ENCODE measurements around the gene GPR42. TPM values are rescaled to one million over a fixed set of nuclear protein-coding genes. Genes with fewer than 3 reads are reported as not detected.
A peak's percentile ranks its signal among the peaks of the same experiment; 100 is the strongest.

GPR42 gene
- total and polyA plus RNA-seq, 10 of the 15 experiments (the other 5 are each of a cell fraction or from before 2014, with no cell fraction given), result 0.13 TPM; not detected in 9

GRCh38 chr19:35352448-35353304 lies 18.2 kb upstream of the GPR42 start (continued):
- TF ChIP-seq, protein P1, sequence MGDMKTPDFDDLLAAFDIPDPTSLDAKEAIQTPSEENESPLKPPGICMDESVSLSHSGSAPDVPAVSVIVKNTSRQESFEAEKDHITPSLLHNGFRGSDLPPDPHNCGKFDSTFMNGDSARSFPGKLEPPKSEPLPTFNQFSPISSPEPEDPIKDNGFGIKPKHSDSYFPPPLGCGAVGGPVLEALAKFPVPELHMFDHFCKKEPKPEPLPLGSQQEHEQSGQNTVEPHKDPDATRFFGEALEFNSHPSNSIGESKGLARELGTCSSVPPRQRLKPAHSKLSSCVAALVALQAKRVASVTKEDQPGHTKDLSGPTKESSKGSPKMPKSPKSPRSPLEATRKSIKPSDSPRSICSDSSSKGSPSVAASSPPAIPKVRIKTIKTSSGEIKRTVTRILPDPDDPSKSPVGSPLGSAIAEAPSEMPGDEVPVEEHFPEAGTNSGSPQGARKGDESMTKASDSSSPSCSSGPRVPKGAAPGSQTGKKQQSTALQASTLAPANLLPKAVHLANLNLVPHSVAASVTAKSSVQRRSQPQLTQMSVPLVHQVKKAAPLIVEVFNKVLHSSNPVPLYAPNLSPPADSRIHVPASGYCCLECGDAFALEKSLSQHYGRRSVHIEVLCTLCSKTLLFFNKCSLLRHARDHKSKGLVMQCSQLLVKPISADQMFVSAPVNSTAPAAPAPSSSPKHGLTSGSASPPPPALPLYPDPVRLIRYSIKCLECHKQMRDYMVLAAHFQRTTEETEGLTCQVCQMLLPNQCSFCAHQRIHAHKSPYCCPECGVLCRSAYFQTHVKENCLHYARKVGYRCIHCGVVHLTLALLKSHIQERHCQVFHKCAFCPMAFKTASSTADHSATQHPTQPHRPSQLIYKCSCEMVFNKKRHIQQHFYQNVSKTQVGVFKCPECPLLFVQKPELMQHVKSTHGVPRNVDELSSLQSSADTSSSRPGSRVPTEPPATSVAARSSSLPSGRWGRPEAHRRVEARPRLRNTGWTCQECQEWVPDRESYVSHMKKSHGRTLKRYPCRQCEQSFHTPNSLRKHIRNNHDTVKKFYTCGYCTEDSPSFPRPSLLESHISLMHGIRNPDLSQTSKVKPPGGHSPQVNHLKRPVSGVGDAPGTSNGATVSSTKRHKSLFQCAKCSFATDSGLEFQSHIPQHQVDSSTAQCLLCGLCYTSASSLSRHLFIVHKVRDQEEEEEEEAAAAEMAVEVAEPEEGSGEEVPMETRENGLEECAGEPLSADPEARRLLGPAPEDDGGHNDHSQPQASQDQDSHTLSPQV (IDR thresholded peaks at IDR 0.05), result peak; percentile 33; the same call in 1 of the 2 replicates
- no peak for TF ChIP-seq GABPA (IDR thresholded peaks at IDR 0.05; ENCODE audit: low read depth)
- TF ChIP-seq SIX5 (IDR thresholded peaks at IDR 0.05; ENCODE audit: low read depth, low read length, severe bottlenecking), result no peak
- no peak for TF ChIP-seq EGR1 (IDR thresholded peaks at IDR 0.05; ENCODE audit: borderline replicate concordance in 1 of 2, low read depth in 2 of 2, low read length in 2 of 2)
- no peak for TF ChIP-seq CHD2 (IDR thresholded peaks at IDR 0.05; ENCODE audit: borderline replicate concordance, low read depth, low read length)
- TF ChIP-seq BRCA1 (IDR thresholded peaks at IDR 0.05; ENCODE audit: low read depth, low read length), result no peak
- TF ChIP-seq MXI1 (IDR thresholded peaks at IDR 0.05; ENCODE audit: low read depth, low read length), result no peak
- TF ChIP-seq RAD51 (IDR thresholded peaks at IDR 0.05), result no peak
- no peak for TF ChIP-seq KLF5 (IDR thresholded peaks at IDR 0.05; ENCODE audit: partially characterized antibody)
- TF ChIP-seq, protein P2, sequence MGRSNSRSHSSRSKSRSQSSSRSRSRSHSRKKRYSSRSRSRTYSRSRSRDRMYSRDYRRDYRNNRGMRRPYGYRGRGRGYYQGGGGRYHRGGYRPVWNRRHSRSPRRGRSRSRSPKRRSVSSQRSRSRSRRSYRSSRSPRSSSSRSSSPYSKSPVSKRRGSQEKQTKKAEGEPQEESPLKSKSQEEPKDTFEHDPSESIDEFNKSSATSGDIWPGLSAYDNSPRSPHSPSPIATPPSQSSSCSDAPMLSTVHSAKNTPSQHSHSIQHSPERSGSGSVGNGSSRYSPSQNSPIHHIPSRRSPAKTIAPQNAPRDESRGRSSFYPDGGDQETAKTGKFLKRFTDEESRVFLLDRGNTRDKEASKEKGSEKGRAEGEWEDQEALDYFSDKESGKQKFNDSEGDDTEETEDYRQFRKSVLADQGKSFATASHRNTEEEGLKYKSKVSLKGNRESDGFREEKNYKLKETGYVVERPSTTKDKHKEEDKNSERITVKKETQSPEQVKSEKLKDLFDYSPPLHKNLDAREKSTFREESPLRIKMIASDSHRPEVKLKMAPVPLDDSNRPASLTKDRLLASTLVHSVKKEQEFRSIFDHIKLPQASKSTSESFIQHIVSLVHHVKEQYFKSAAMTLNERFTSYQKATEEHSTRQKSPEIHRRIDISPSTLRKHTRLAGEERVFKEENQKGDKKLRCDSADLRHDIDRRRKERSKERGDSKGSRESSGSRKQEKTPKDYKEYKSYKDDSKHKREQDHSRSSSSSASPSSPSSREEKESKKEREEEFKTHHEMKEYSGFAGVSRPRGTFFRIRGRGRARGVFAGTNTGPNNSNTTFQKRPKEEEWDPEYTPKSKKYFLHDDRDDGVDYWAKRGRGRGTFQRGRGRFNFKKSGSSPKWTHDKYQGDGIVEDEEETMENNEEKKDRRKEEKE (IDR thresholded peaks at IDR 0.05), result no peak
- TF ChIP-seq STAT3 (IDR thresholded peaks at IDR 0.05; ENCODE audit: low read depth, low read length), result no peak
- TF ChIP-seq POLR2AphosphoS2 (IDR thresholded peaks at IDR 0.05; ENCODE audit: low read depth, low read length), result no peak
- TF ChIP-seq, protein P3, sequence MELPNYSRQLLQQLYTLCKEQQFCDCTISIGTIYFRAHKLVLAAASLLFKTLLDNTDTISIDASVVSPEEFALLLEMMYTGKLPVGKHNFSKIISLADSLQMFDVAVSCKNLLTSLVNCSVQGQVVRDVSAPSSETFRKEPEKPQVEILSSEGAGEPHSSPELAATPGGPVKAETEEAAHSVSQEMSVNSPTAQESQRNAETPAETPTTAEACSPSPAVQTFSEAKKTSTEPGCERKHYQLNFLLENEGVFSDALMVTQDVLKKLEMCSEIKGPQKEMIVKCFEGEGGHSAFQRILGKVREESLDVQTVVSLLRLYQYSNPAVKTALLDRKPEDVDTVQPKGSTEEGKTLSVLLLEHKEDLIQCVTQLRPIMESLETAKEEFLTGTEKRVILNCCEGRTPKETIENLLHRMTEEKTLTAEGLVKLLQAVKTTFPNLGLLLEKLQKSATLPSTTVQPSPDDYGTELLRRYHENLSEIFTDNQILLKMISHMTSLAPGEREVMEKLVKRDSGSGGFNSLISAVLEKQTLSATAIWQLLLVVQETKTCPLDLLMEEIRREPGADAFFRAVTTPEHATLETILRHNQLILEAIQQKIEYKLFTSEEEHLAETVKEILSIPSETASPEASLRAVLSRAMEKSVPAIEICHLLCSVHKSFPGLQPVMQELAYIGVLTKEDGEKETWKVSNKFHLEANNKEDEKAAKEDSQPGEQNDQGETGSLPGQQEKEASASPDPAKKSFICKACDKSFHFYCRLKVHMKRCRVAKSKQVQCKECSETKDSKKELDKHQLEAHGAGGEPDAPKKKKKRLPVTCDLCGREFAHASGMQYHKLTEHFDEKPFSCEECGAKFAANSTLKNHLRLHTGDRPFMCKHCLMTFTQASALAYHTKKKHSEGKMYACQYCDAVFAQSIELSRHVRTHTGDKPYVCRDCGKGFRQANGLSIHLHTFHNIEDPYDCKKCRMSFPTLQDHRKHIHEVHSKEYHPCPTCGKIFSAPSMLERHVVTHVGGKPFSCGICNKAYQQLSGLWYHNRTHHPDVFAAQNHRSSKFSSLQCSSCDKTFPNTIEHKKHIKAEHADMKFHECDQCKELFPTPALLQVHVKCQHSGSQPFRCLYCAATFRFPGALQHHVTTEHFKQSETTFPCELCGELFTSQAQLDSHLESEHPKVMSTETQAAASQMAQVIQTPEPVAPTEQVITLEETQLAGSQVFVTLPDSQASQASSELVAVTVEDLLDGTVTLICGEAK (IDR thresholded peaks at IDR 0.05; ENCODE audit: borderline replicate concordance), result no peak
- TF ChIP-seq, protein P4, sequence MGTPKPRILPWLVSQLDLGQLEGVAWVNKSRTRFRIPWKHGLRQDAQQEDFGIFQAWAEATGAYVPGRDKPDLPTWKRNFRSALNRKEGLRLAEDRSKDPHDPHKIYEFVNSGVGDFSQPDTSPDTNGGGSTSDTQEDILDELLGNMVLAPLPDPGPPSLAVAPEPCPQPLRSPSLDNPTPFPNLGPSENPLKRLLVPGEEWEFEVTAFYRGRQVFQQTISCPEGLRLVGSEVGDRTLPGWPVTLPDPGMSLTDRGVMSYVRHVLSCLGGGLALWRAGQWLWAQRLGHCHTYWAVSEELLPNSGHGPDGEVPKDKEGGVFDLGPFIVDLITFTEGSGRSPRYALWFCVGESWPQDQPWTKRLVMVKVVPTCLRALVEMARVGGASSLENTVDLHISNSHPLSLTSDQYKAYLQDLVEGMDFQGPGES (IDR thresholded peaks at IDR 0.05), result no peak
- TF ChIP-seq CBX3 (IDR thresholded peaks at IDR 0.05; ENCODE audit: borderline replicate concordance, low read depth), result no peak
- TF ChIP-seq YY1 (IDR thresholded peaks at IDR 0.05; ENCODE audit: low read depth, low read length), result peak; percentile 78; the same call in 1 of the 2 replicates

Data from GM12878 (cell line).